Activated T-cell treated with anti-CD3 and anti-CD28 coated beads for 24 hours (primary cell): Measurements from ENCODE around the gene UNC45B.
"Not testable (repeated sequence)": the region's sequence is repeated elsewhere in the genome, so short reads cannot be mapped to it uniquely, and the experiment has no call there.

Source experiments
- DNase-seq: peaks from one replicate; pipeline ENCODE4 v3.0.0-alpha.2; 2020; ENCODE audit warnings: low read depth

Gene UNC45B

GRCh38 chr17:35218915-35219314, 71.3 kb downstream of the UNC45B start:
- DNase-seq: no peak

- DNase-seq: no peak
These were observed 74.8 kb downstream of the UNC45B start for GRCh38 chr17:35222452-35222851.

DNA sequence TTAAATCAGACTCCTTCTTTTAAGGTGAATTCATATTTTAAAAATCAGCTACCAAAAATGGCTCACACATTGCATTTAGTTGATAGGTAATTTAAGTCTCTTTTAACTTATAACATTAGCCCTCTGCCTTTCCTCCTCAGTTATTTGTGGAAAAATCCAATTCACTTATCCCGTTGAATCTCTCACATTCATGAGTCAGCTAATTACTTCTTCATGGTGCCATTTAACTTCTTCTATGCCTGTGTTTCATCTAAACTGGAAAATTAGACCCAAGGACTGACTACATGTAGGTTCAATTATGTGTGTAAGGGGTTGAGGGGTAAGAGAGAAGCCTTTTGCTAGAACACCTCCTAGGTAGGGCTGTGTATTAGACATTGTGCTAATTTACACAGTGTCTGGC, 76.8 kb downstream of the UNC45B start:
- DNase-seq: no peak

- DNase-seq: no peak
These were observed 79.9 kb downstream of the UNC45B start for GRCh38 chr17:35227546-35227945.

- no peak for DNase-seq
These were observed 82.0 kb downstream of the UNC45B start for GRCh38 chr17:35229638-35230037.

DNA sequence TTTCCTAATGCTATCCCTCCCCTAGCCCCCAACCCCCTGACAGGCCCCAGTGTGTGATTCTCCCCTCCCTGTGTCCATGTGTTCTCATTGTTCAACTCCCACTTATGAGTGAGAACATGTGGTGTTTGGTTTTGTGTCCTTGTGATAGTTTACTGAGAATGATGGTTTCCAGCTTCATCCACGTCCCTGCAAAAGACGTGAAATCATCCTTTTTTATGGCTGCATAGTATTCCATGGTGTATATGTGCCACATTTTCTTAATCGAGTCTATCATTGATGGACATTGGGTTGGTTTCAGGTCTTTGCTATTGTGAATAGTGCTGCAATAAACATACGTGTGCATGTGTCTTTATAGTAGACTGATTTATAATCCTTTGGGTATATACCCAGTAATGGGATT, 86.7 kb downstream of the UNC45B start:
- not testable (repeated sequence) for DNase-seq

DNA sequence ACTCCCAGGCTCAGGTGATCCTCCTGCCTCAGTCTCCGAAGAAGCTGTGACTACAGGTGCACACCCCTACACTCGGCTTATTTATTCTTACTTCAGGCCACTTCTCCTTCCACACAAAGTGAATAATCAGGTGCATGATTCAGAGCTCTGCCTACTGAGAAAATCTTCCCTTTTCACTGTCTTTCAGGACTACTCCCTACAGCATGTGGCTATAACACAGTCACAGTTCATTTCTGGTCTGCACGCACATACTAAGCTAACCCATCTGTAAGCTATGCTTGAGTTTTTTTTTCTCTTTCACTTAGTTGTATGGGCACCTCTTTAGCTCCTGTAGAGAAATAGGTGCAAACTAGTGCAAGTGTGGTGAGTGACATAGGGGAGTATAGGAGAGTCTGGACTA, 87.7 kb downstream of the UNC45B start:
- no peak for DNase-seq

DNA sequence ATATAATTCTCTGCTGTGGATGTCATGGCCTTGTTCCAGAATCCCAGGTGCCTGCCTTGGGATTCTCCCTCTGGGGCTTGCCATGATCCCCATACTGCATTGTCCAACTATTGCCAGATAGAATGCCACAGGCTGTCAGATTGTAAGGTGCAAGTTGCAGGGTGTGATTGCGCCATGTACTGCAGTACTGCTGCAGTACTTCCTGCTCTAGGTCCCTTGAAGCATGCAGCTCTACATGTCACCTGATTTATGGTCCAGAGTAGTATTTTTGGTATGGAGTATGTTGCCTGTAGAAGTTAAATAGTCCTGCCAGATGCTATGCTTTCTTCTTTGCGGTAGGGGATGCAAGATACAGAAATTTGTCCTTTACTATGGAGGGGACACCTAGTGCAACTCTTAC, 88.3 kb downstream of the UNC45B start:
- DNase-seq: no peak

- DNase-seq: no peak
These were observed 89.2 kb downstream of the UNC45B start for GRCh38 chr17:35236821-35237220.

DNA sequence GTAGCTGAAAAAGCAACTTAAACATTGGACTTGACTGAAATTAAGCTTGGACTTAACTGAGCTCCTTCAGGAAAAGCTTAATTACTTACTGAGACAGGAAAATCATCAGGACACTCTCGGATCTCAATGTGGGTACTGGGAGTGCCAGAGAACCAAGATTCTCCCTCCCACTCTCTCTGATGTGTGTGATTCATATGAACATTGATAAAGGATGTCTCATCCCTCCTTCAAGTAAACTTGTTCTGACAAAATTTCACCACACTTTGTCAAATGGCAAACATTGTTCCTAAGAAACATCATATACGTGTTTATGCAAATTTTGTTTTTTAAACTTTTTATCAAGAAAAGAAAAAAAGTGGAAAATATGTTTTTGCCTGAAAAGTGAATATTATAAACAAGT, 91.2 kb downstream of the UNC45B start:
- no peak for DNase-seq
